G401 (cell line): Measurements from ENCODE around the gene ALK. TPM values are rescaled to one million over a fixed set of nuclear protein-coding genes. Genes with fewer than 3 reads are reported as not detected.

Experiments used
- DNase-seq: peaks from one replicate; pipeline ENCODE4 v3.0.0-alpha.2; 2015; ENCODE audit warnings: low spot score
- in situ Hi-C: cut with HindIII; loops from 2 replicates; pipeline ENCODE4 v1.10.0; 2016; ENCODE audit warnings: low sequenced_read_pairs, mixed read lengths
- total RNA-seq: library from RNA; depleted of rRNA; stranded (reverse); fragments of >200 nt; shearing (Covaris generic); gene quantifications from 2 replicates; pipeline ENCODE4 v1.2.3, GENCODE V29; 2014; rRNA removed

Gene ALK
- not detected in 2 replicates for total RNA-seq

DNA sequence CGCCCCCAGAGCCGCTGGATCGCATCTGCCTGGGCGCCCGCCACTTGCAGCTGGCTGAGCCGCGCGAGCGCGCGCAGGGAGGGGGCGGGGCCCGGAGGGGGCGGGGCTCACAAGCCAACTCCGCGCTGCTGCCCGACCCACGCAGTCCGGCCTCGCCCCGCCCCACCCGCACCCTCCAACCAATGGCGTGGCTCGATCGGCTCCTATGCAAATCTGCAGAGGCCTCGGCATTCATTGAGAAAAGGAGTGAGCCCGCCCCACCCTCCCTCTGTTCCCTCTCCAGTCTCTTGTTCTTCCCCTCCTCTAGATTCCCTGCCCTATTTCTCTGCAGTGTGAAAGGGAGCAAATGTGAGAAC, at the start of gene ALK:
ALK (minus strand) TSS at position 27 of the 356 bp plus-strand sequence. CDS start 927 bp downstream, outside the sequence.
- in situ Hi-C loops, result no loop called here
- peak; percentile 75 for DNase-seq

DNA sequence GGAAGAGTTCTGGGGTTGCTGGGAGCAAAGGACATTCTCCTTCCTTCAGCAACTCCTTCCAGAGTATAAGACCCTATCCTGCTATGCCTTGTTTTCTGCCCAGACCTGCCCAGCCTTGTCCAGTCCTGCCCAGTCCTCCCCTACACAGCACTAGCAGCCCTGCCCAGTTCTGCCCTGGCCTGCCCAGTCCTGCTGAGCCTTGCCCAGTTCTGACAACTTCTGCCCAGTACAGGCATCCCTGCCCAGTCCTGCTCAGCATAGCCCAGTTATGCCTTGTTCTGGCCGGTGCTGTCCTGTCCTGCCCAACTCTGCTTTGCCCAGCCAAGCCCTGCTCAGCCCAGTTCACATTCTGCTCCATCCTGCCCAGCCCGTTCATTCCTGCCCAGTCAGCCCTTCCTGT, 44.9 kb upstream of the ALK start:
- no peak for DNase-seq
- in situ Hi-C loops, result no loop called here

DNA sequence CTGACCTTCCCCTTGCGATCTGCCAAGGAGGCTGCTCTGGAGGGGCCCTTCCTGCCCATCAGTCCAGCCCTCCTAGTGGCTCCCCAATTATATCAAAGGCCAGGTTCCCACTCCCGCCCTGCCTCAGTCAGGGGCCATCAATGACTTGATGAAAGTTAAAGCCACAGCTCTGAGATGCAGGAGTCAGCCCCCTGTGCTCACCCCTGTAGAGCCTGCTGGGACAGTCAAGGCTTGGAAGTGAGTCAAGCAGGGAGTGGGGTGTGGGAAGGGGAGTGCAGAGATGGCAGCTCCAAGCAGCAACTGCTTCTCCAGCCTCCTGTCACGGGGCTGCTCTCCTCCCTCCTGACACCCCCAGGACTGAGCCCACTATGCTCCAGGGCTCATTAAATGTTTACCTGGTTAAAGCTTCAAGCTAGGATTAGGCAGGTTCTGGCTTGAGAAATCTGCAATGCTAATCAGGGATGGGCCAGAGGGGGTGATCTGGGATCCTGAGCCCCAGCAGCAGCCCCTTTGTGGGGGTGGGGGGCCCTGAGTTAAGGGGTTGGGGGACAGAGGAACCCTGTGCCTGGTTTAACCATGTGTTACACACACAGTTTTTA, 42.7 kb upstream of the ALK start:
- DNase-seq, result no peak
- in situ Hi-C loops, result no loop called here

DNA sequence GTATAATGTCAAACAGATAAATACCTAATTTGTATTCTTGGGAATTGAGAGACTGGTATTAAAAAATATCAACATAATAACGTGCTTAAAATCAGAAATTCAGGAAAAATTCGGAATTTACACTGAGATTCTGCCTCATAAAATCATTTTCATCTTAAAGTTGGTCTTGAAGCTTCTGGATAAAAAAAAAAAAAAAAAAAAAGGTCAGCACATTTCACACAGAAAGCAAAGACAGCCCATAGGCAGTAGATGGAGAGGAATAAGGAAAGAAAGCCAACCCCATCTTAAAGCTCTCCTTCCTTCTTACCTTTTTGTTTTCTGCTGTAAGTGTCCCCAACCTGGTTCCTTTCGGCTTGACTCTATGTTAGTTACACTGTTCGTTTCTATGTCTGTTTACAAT, 41.5 kb upstream of the ALK start:
- no peak for DNase-seq
- in situ Hi-C loops, result no loop called here

GRCh38 chr2:29954316-29954715, 32.9 kb upstream of the ALK start:
- DNase-seq, result no peak
- in situ Hi-C loops, result no loop called here

DNA sequence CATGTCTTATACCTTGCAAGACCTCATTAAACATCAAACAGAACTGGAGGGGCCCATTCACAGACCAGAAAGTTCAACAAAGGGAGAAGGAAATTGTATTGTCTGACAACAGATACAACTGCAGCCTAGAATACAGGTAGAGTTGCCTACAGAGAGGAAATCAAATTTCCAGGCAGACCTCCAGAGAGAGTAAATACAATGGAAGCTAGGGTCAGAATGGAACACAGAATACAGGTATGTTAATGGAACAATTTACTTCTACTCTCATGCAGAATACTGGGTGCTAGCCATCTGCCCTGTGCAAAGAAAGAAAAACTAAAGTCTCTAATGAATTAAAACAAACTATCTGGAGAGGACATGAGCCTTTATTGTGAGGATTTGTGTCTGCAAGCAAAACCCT, 31.6 kb upstream of the ALK start:
- in situ Hi-C loops, result no loop called here

GRCh38 chr2:29951576-29951975, 30.2 kb upstream of the ALK start:
- in situ Hi-C loops, result no loop called here

More for the DNA sequence above, 31.6 kb upstream of the ALK start:
- no peak for DNase-seq

DNA sequence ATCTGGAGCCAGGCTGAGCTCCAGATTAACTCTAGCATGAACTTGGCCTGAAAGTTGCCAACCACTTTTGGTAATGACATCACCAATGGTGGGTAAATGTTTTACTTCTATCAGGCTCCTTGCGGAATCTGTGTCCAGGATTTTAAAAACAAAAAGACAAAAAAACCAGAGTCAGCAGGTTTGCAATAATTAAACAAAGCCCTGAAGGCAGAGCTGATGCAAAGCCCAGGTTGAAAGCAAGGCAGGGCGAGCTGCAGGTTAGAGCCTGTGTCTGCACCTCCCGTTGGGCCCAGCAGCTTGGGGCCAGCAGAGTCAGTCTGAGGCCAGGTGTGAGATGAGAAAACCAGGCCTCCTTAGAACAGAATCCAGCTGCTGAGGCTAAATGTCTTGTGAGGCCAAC, 29.1 kb upstream of the ALK start:
- no peak for DNase-seq
- in situ Hi-C loops, result no loop called here

More at GRCh38 chr2:29951576-29951975, 30.2 kb upstream of the ALK start:
- no peak for DNase-seq

- no peak for DNase-seq
- in situ Hi-C loops, result no loop called here
These were observed 27.7 kb upstream of the ALK start for GRCh38 chr2:29949042-29949441.

DNA sequence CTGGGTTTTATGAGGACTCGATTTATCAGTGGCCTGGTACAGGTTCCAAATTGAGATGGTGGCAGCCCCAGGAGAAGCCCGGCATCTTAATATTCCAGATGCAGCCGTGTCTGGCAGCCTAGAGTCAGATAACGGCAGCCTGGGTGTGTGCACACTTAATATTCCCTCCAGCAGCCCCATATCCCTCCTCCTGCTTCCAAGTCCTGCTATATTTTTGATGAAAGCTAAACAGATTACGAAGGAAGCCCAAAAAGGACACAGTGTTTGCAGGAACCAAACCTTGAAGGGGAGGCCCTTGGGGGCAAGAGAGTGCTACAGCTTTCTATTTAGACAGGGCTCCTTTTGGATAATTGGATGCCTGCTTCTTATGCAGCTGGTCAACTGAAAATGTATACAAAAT, 25.1 kb upstream of the ALK start:
- DNase-seq, result no peak
- in situ Hi-C loops, result no loop called here

DNA sequence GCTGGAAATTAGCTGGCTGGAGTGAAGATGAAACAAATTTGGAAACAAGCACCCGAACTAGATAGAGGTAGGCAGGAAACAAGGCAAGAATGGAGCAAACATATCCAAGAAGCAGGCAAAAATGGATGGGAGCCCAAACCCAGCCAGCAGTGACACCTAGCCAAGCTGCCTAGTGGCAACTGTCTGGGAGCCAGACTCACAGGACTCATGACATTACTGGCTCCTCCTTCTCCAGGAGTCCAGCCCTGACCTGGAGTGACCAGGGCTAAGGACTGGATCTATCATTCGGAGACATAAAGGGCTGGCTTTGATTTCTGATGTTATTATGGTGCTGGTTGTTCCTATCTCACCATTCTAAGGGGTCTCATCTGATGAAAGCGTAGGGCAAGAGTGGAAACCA, 21.3 kb upstream of the ALK start:
- in situ Hi-C loops, result no loop called here
- no peak for DNase-seq

GRCh38 chr2:29940706-29941105, 19.3 kb upstream of the ALK start:
- DNase-seq, result no peak
- in situ Hi-C loops, result no loop called here

DNA sequence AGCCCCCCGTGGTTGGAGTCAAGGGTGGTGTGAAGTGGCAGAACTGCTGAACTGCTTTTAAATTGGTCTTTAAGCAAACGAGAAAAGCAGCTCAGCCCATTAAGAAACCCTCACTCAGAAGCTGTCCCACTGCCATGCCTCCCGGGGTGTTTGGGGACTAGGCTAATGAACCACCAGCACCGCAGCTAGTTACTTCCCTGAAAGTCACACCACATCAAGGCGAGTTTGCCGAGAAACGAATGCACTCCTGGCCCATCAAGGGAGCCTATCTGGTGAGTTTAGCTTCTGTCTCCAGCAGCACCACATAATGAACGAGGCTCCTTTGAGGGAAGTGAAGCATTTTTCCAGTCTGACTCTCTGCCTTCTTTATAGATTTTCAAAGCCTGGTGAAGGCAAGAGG, 14.6 kb upstream of the ALK start:
- in situ Hi-C loops, result no loop called here
- DNase-seq, result no peak

DNA sequence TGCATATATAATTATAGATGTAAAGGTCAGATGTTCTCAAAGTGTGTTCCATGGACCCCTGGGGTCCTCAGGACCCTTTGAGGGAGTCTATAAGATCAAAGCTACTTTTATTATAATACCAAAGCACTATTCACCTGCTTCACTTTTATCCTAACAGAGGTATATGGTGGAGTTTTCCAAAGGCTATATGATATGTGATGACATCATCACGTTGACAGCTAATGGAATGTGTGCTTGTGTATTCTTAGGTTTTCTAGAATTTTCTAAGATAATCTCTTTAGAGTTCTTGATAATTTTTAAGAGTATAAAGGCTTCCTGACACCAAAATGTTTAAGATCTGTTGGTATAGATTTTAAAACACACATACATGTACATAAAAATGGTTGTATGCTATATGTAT, 10.4 kb upstream of the ALK start:
- no peak for DNase-seq
- in situ Hi-C loops, result no loop called here

- peak; percentile 63 for DNase-seq
- in situ Hi-C loops, result no loop called here
These were observed 1.8 kb upstream of the ALK start for GRCh38 chr2:29923110-29923721.

GRCh38 chr2:29922605-29923004, 1.2 kb upstream of the ALK start:
- no peak for DNase-seq
- in situ Hi-C loops, result no loop called here

GRCh38 chr2:29920631-29921559, 491 bp downstream of the ALK start:
- in situ Hi-C loops, result no loop called here
- DNase-seq, result peak; percentile 11

GRCh38 chr2:29920130-29920577, 1.2 kb downstream of the ALK start:
- no peak for DNase-seq
- in situ Hi-C loops, result no loop called here

GRCh38 chr2:29918941-29919340, 2.4 kb downstream of the ALK start:
- in situ Hi-C loops, result no loop called here
- no peak for DNase-seq

DNA sequence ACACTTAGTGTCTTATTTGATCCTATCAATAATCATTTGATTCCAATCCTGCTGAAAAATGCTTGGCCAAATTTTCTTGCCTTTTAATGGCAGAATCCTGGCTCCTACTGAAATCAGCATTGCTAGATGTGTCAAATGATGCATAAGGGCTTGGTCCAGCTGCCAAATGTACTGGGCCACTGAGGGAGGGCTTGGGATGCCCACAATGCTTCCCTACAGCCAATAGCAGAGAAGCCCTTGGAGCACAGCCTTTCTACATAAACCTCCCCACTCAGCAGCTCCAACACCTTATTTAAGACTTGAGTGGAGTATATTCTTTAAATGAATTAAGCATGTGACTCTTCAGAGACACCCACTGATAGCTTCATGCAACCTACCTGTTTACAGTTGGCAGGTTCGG, 3.6 kb downstream of the ALK start:
- in situ Hi-C loops, result no loop called here
- no peak for DNase-seq
